Testis (tissue), 2 donors: ENCODE results near the gene ACTL10.

Experiments used
- CTCF ChIP-seq, 3 experiments: fragments of 450-650 bp in 2 of 3; fragments of 200-600 bp in 1 of 3; sonication (generic) in 1 of 3; IDR thresholded peaks; one replicate each; pipeline ENCODE4 v1.5.1; 2016 to 2019; ENCODE audit warnings: antibody characterized with exemption in 3 of 3, mild to moderate bottlenecking in 2 of 3, moderate library complexity in 1 of 3
- POLR2A ChIP-seq: fragments of 450-650 bp; IDR thresholded peaks from one replicate; pipeline ENCODE4 v1.6.1; 2017; ENCODE audit warnings: antibody characterized with exemption, mild to moderate bottlenecking, moderate library complexity

GRCh38 chr20:33664762-33665144, 2.0 kb upstream of the ACTL10 start:
- TF ChIP-seq CTCF (IDR thresholded peaks at IDR 0.05), result no peak
- TF ChIP-seq POLR2A, result no peak
